Neuron (in vitro differentiated cells): ENCODE measurements around the gene CERS4.

Experiments
- H2AFZ ChIP-seq: one replicate; pipeline ENCODE4 v1.6.1; 2013; ENCODE audit warnings: low read depth, mild to moderate bottlenecking, inconsistent platforms, low read length, moderate library complexity
- H3K27me3 ChIP-seq: one replicate; pipeline ENCODE4 v1.6.1; 2013; ENCODE audit warnings: low read length; ENCODE audit not compliant: insufficient read depth
- H3K36me3 ChIP-seq: one replicate; pipeline ENCODE4 v1.6.1; 2013; ENCODE audit warnings: low read length; ENCODE audit not compliant: insufficient read depth
- H3K4me1 ChIP-seq: one replicate; pipeline ENCODE4 v1.6.1; 2013; ENCODE audit warnings: low read length; ENCODE audit not compliant: insufficient read depth
- H3K4me3 ChIP-seq: 2 replicates; pipeline ENCODE4 v1.5.1; 2013; ENCODE audit warnings: mild to moderate bottlenecking, low read length, moderate library complexity
- H3K9me3 ChIP-seq: one replicate; pipeline ENCODE4 v1.6.1; 2013; ENCODE audit warnings: low read length

CERS4 gene, protein sequence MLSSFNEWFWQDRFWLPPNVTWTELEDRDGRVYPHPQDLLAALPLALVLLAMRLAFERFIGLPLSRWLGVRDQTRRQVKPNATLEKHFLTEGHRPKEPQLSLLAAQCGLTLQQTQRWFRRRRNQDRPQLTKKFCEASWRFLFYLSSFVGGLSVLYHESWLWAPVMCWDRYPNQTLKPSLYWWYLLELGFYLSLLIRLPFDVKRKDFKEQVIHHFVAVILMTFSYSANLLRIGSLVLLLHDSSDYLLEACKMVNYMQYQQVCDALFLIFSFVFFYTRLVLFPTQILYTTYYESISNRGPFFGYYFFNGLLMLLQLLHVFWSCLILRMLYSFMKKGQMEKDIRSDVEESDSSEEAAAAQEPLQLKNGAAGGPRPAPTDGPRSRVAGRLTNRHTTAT

DNA sequence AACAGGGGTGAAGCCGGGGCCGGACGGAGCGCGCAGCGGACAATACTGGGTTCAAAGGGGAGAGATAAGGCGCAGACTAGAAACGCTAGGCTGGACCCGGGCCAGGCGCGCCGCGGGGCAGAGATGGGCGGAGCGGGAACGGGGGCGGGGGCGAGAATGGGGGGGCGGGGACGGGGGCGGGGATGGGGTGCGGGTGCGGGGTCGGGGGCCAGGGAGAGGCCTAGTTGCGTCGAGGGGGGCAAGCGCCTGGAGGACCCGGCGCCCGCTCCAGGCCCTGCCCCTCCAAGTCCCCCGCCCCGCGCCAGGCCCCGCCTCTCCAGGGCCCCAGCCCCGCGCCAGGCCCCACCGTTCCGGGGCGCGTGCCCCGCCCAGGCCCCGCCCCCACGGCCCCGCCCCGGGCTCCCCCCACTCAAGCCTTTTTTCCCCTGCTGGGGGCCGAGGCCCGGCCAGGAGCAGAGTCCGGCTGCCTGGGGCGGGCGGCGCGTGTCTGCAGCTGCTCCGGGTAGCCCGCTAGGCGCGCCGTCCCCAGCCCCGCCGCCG lies at the start of gene CERS4:
Gene CERS4 (plus strand): TSS at position 449 of the 540 bp plus-strand sequence. CDS start 41,707 bp downstream, outside the sequence.
- Histone ChIP-seq H3K27me3 (no peaks in the 10 kb centered on the region), H3K4me3 (peak within 1 kb of the TSS; percentile 57), H3K36me3 (no peaks in the 10 kb centered on the region), H3K4me1 (peaks cover 16% of the 10 kb centered on the region), H2AFZ (peak within 1 kb of the TSS; percentile 22), H3K9me3 (no peaks in the 10 kb centered on the region)

DNA sequence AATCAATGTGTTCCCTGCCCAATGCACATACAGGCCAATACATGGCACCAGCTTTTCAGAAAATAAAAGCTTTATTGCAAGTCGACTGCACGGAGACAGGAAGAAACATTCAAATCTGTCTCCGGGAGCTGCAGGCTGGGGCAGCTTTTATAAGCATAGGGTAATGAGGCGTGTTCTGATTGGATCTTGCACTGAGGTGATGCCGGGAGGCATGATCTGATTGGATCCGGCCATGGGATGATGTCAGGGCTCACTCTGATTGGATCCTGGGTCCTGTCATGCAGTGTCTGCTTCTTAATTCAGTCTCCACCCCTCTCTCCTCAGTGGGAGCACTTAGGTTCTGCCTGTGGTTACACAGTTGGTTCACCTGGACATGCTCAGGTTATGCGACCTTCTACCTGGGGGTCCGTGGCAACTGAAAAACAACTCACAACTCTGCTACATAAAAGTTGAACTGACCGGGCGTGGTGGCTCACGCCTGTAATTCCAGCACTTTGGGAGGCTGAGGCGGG lies 48.0 kb upstream of the CERS4 start:
- no peaks in the 10 kb centered on the region for H3K9me3 ChIP-seq
- H3K36me3 ChIP-seq: no peaks in the 10 kb centered on the region
- no peaks in the 10 kb centered on the region for H3K27me3 ChIP-seq
- no peak overlapping the region for H3K4me3 ChIP-seq
- H3K4me1 ChIP-seq: peaks cover 5% of the 10 kb centered on the region
- H2AFZ ChIP-seq: no peak overlapping the region

DNA sequence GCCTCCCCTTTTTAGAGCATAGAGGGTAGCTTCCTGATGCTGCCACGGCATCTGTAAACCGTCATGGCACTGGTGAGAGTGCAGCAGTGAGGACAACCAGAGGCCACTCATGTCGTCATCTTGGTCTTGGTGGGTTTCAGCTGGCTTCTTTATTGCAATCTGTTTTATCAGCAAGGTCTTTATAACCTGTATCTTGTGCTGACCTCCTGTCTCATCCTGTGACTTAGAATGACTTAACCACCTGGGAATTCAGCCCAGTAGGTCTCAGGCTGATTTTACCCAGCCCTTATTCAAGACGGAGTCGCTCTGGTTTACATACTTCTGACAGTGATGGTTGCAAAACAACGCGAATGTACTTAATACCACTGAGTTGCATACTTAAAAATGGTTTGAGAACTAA lies 45.4 kb upstream of the CERS4 start:
- H2AFZ ChIP-seq: no peak overlapping the region
- H3K27me3 ChIP-seq: no peaks in the 10 kb centered on the region
- no peak overlapping the region for H3K4me3 ChIP-seq
- H3K36me3 ChIP-seq: no peaks in the 10 kb centered on the region
- H3K4me1 ChIP-seq: peaks cover 5% of the 10 kb centered on the region
- H3K9me3 ChIP-seq: no peaks in the 10 kb centered on the region

DNA sequence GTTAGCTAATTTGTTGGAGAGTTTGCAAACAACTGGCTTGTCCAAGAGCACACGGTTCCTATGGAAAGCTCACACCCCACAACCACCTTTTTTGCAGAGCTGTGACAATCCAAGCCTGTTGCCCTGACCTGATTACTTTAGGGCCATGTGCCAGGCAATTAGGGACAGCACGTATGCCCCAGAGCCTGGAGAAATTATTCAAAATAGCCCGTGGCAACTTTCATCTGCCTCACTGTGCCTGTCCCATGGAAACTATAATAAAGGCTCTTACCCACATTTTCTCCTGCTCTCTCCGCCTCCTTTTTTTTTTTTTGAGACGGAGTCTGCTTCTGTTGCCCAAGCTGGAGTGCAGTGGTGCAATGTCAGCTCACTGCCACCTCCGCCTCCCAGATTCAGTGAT lies 41.2 kb upstream of the CERS4 start:
- Histone ChIP-seq H2AFZ (peak overlapping the region; percentile 16), H3K9me3 (no peaks in the 10 kb centered on the region), H3K4me3 (no peak overlapping the region), H3K36me3 (no peaks in the 10 kb centered on the region), H3K4me1 (peaks cover 5% of the 10 kb centered on the region), H3K27me3 (no peaks in the 10 kb centered on the region)

DNA sequence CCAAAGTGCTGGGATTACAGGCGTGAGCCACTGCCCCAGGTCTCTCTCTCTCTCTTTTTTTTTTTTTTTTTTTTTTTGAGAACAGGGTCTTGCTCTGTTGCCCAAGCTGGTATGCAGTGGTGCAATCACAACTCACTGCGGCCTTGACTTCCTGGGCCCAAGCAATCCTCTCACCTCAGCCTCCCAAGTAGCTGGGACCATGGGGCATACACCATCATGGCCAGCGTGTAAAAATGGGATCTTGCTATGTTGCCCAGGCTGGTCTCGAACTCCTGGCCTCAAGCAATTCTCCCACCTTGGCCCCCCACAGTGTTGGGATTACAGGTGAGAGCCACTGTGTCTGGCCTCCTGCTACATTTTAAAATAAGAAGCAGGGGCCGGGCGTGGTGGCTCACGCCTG lies 40.6 kb upstream of the CERS4 start:
- no peaks in the 10 kb centered on the region for H3K9me3 ChIP-seq
- H2AFZ ChIP-seq: no peak overlapping the region
- no peak overlapping the region for H3K4me3 ChIP-seq
- H3K36me3 ChIP-seq: no peaks in the 10 kb centered on the region
- H3K4me1 ChIP-seq: peaks cover 5% of the 10 kb centered on the region
- no peaks in the 10 kb centered on the region for H3K27me3 ChIP-seq

DNA sequence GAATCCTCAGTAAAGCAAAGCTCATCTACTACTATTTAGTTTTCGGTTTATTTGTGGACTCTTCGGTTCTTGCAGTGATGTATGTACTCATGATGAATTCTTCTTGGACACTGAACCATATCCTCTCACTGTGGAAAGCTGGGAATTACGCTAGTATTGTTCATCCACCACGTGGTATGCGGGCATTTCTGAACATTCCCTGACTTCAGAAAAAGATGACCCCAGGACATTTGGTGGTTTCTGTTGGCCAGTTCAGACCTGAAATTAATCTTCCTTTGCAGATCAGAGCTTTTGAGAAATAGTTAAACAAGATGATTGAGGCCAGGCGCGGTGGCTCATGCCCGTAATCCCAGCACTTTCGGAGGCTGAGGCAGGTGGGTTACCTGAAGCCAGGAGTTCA lies 34.5 kb upstream of the CERS4 start:
- H3K36me3 ChIP-seq: no peaks in the 10 kb centered on the region
- no peaks in the 10 kb centered on the region for H3K27me3 ChIP-seq
- H3K4me1 ChIP-seq: no peaks in the 10 kb centered on the region
- no peak overlapping the region for H3K4me3 ChIP-seq
- no peak overlapping the region for H2AFZ ChIP-seq
- H3K9me3 ChIP-seq: no peaks in the 10 kb centered on the region

DNA sequence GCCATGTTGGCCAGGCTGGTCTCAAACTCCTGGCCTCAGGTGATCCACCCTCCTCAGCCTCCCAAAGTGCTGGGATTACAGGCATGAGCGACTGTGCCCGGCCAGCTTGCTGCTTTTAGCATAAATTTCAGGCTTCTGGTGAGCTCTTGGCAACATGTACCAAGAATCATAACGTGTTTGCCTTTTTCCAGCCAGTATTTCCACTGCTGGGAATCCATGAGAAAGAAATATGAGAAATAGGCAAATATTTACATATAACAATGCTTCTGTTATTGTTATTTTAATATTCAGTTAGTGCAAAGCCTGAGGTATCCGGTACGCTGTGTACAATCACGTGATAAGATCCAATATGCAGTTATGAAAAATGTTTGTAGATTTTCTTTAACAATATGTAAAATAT lies 29.2 kb upstream of the CERS4 start:
- Histone ChIP-seq H3K36me3 (no peaks in the 10 kb centered on the region), H2AFZ (no peak overlapping the region), H3K4me1 (no peaks in the 10 kb centered on the region), H3K27me3 (no peaks in the 10 kb centered on the region), H3K4me3 (no peak overlapping the region), H3K9me3 (no peaks in the 10 kb centered on the region)

DNA sequence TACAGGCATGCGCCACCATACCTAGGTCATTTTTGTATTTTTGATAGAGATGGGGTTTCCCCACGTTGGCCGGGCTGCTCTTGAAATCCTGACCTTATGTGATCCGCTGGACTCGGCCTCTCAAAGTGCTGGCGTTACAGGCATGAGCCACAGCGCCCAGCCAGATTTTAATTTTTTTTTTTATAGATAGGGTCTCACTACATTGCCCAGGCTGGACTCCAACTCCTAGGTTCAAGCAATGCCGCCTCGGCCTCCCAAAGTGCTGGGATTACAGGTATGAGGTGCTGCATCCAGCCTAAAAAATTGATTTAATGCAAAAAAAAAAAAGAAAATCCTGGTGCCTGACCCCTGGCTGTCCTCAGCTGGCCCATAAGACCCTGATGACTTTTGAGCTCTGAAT lies 24.9 kb upstream of the CERS4 start:
- H2AFZ ChIP-seq: no peak overlapping the region

DNA sequence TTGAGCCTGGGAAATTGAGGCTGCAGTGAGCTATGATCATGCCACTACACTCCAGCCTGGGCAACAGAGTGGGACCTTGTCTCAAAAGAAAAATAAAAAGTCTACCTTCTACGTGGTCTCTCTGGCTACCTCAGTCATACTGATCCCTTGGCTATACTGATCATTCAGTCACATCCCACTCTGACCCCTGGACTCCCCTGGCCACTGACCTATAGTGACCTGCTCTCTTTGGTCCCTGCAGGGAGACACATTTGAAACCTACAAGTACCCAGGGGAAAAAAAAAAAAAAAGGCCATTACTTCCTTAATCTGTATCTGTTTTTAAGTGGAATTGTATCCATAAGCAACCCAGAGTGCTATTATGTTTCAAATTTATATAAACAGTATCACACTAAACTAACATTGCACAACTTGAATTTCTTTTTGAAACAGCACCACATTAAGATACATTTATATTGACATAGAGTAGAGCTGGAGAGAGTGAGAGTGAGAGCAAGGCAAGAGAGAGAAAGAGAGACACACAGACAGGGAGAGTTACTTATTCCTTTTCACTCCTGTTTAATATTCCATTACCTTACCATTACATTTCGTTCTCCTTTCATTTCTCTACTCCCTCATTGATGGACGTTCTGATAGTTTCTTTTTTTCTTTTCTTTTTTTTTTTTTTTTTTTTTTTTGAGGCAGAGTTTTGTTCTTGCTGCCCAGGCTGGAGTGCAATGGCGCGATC lies 23.7 kb upstream of the CERS4 start:
- Histone ChIP-seq H2AFZ (no peak overlapping the region), H3K27me3 (no peaks in the 10 kb centered on the region), H3K4me3 (no peak overlapping the region), H3K36me3 (no peaks in the 10 kb centered on the region), H3K4me1 (no peaks in the 10 kb centered on the region), H3K9me3 (no peaks in the 10 kb centered on the region)

More for the DNA sequence above, 24.9 kb upstream of the CERS4 start:
- no peak overlapping the region for H3K4me3 ChIP-seq
- no peaks in the 10 kb centered on the region for H3K27me3 ChIP-seq
- no peaks in the 10 kb centered on the region for H3K36me3 ChIP-seq
- no peaks in the 10 kb centered on the region for H3K9me3 ChIP-seq
- no peaks in the 10 kb centered on the region for H3K4me1 ChIP-seq

DNA sequence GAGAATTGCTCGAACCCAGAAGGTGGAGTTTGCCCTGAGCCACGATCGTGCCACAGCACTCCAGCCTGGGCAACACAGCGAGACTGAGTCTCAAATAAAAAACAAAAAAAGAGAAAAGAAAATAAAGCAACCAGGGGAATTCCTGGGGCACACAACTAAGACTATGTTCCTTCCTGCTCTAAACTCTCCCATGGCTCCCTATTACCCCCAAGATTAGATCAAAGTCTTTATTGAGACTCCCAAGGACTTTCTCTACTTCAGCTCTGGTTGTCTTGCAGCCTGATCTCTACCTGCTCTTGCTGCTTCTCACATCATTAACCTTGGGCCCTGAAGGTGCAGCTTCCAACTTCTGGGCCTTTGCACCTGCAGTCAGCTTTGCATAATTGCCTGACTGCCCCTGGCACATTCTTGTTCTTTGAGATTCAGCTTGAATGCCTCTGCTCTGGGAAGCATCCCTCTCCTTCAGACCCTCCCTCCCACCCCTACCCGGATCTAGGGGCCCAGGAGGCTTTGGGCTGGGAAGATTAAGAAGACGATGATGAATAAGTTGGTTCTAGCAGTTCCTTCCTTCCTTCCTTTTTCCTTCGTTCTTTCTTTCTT lies 16.8 kb upstream of the CERS4 start:
- H3K27me3 ChIP-seq: no peaks in the 10 kb centered on the region
- no peaks in the 10 kb centered on the region for H3K36me3 ChIP-seq
- H3K4me3 ChIP-seq: no peak overlapping the region
- no peaks in the 10 kb centered on the region for H3K9me3 ChIP-seq
- H3K4me1 ChIP-seq: peaks cover 4% of the 10 kb centered on the region
- H2AFZ ChIP-seq: no peak overlapping the region

DNA sequence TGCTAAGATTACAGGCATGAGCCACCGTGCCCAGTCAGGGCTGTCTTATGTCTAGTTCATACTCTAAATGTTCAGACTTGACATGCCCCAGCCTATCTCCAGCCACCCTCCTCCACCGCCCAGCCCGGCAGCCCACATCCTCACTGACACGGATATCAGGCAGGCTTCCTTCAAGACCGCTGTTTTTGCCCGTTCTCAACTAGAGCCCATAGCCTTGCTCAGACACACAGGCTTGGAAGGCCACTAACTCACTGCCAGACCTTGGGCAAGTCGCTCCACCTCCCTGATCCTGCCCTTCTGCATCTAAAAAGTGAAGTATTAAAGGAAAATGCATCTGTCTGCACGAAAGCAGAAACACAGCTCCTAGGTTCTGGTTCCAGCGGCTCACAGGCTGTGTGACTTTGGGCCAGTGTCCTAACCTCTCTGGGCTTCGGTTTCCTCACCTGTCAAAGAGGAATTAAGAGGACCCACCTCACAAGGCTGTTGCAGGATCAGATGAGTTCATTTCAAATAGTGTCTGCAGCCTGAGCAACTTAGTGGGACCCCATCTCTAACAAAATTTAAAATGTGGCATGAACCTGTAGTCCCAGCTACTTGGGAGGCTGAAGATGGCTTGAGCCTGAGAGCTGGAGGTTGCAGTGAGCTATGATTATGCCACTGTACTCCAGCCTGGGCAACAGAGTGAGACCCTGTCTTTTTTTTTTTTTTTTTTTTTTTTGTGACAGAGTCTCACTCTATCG lies 14.5 kb upstream of the CERS4 start:
- H3K9me3 ChIP-seq: no peaks in the 10 kb centered on the region
- H3K4me1 ChIP-seq: peaks cover 4% of the 10 kb centered on the region
- no peaks in the 10 kb centered on the region for H3K36me3 ChIP-seq

DNA sequence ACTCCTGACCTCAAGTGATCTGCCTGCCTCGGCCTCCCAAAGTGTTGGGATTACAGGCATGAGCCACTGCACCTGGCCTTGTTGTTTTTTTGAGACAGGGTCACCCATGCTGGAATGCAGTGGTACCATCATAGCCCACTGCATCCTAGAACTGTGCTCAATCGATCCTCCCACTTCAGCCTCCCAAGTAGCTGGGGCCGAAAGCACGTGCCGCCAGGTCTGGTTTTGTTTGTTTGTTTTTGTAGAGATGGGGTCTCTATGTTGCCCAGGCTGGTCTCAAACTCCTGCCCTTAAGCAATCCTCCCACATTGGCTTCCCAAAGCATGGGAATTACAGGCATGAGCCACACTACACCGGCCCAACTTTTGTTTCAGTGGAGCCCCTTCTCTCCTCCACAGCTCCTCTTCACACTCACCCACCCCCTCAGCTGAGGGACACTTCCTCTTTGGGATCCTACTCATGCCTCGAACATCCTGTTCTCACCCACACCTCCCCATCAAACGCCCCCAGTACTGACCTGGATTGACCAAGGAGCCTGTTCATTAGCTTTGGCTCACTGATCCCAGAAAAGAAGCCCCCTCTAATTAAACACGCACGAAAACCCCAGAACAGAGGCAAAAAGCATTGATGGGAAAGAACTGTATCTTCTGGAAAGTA lies 12.8 kb upstream of the CERS4 start:
- no peaks in the 10 kb centered on the region for H3K9me3 ChIP-seq
- H2AFZ ChIP-seq: no peak overlapping the region
- no peak overlapping the region for H3K4me3 ChIP-seq
- H3K36me3 ChIP-seq: no peaks in the 10 kb centered on the region
- peaks cover 4% of the 10 kb centered on the region for H3K4me1 ChIP-seq
- H3K27me3 ChIP-seq: no peaks in the 10 kb centered on the region

More for the DNA sequence above, 14.5 kb upstream of the CERS4 start:
- H3K27me3 ChIP-seq: no peaks in the 10 kb centered on the region
- H2AFZ ChIP-seq: no peak overlapping the region
- no peak overlapping the region for H3K4me3 ChIP-seq
